Stimulated activated CD8-positive, alpha-beta memory T cell treated with anti-CD3 and anti-CD28 coated beads, Interleukin-15, amount 100 ng/mL, for 24 hours (primary cell): ENCODE results near the gene AGPAT2.
"Not testable (repeated sequence)": the region's sequence is repeated elsewhere in the genome, so short reads cannot be mapped to it uniquely, and the experiment has no call there.

Experiments used
- DNase-seq: peaks from one replicate; pipeline ENCODE4 v3.0.0-alpha.2; 2020; ENCODE audit warnings: low read depth

The AGPAT2 gene

DNA sequence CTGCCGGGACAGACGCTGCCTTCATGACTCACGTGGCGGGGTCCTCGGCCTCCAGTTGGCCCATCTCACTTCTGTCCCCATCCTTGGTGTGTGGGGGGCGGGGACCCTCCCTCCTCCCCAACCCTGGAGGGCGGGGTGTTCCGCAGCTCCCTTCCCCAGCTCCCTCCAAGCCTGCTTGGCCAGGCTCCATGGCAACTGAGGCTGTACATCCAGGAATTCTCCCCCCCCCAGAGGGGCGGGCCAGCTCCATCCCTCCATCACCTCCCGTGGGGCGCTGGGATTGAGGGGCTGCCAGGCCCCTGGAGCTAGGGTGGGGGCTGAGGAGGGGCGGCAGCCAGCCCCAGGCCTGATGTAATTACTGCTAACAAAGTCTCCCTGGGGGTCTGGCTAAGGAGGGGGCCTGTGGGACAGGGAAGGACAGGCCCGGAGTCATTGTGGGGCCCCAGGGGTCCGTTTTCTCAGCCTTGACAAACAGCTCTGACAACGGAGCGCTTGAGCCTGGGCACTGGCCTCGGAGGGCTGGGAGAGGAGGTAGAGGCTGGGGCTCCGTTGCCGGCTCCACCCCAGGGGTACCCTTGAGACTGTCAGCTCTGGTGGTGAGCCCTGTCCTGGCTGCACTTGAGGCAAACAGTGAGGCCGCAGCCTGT is 33.1 kb upstream of the AGPAT2 start:
- no peak for DNase-seq

DNA sequence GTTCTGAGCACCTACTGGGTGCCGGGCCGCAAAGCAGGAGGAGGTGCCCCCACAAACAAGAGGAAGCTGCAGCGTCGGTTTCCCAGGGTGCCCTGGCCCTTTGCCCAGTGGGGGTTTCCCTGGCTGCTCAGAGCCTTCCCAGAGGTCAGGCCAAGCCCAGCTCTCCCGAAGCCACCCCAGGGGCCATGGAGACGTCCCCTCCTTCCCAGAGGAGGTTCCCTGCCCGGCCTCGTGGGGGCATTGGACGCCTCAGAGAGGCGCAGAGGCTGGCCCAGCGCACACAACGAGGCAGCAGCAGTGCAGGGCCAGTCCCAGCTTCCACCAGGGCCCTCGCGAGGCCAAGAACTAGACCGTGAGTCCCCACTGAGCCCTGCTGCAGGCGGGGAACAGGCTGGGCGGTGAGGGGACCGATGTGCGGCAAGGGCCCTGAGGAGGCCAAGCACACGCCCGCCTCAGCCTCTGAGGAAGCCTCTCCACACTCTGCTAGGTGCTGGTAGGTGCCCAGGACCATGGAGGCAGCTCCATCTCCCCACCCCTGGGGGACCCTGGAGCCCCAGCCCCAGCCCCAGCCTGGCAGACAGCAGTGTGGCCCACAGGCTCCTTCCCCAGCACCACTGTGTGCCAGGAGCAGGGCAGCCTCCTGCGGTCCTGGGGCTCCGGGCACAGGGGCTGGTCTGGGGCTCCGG is 32.1 kb upstream of the AGPAT2 start:
- no peak for DNase-seq

DNA sequence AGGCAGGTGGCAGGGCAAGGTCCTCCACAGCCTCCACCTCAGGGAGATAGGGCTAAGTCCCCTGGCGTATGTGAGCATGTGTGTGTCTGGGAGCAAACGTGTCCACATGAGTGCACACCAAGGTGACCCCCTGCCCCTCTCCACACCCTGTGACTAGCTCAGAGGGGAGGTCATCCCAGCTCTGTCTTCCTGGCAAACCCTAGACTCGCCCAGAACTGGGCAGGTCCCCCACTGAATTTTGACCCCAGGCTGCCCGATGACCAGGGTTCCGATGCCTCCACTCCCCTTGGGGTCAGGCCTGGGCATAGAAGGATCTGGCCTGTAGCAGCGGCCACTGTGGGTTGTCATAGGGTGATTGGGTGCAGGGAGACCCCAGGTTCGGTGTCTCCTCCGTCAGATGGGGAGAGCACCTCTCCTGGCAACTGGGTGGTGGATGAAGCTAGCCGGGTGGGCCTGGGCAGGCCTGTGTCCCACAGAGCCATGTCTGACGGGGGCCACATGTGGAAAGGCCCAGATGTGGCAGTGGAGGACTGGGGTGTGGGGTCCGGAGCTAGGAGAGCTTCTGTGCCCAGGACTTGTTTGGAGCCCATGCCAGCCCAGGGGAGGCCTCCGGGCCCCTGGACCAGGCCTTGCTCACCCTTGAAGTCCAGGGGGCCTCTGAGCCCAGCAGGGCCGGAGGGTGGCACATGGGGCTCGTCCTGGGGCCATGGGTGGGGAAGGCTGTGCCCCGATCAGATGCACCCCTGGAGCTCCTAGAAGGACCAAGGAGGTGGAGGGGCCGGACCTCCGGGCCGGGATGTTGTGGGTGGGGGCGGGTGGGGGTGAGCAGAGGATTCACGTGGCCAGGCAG is 31.3 kb upstream of the AGPAT2 start:
- no peak for DNase-seq

DNA sequence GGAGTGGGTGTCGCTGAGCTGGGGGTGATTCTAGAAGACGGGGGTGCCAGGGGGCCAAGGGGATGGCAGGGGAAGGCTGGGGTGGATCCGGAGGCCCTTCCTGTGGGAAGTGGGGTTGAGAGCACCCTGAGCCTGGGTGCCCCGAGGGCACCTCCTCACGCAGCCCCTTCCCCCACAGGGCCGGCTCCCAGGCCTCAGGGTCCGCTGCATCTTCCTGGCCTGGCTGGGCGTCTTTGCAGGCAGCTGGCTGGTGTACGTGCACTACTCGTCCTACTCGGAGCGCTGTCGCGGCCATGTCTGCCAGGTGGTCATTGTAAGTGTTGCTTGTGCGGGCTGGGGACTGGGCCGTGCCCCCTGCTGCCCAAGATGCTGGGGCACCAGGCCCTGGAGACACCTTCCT is 30.1 kb upstream of the AGPAT2 start:
- DNase-seq = no peak

DNA sequence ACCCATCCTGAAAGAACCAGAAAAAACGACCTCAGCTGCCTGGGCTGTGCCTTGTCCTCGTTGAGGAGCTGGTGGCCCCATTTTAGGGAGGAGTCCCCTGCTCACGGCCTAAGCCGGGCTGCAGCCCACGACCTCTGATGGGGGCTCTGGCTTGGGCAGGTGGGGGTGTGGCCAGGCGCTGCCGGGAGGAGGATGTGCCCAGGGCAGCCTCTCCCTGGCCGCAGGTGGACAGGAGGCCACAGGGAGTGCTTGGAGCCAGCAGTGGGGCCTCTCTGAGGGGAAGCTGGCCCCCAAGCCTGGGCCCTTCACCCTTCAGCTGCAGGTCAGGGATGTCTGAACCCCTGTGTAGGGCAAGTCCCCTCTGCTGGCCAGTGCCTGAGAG is 27.6 kb upstream of the AGPAT2 start:
- DNase-seq = no peak

DNA sequence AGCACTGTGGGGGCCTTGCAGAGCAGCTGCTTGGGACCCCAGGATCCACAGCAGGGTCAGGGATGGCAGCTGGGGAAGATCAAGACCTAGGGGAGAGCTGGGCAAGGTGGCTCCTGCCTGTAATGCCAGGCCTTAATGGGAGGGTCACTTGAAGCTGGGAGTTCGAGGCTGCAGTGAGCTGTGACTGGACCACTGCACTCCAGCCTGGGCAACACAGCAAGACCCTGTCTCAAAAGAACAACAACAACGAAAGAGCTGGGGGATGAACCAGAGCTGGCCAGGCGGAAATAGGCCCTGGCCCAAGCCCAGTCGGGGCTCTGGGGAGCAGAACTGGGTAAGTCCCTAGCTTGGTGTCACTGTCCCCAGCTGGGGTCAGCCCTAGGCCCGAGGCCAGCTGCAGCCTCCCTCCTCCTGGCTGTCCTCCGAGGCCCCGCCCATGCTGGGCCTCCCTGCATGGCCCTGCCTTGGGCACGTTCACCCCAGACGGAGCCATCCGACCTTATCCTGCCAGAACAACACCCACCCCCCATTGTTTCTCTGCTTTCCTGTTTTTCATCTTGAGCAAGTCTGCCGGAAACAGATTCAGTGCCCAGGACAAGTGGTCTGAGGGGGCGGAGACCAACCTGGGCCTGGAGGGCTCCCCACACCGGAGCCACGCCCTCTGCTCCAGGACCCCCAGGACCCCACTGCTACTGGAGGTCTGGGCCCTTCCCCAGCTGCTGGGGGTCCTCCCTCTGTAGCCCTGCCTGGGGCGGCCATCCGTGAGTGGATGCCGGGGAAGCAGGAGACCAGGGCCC is 27.0 kb upstream of the AGPAT2 start:
- DNase-seq = no peak

DNA sequence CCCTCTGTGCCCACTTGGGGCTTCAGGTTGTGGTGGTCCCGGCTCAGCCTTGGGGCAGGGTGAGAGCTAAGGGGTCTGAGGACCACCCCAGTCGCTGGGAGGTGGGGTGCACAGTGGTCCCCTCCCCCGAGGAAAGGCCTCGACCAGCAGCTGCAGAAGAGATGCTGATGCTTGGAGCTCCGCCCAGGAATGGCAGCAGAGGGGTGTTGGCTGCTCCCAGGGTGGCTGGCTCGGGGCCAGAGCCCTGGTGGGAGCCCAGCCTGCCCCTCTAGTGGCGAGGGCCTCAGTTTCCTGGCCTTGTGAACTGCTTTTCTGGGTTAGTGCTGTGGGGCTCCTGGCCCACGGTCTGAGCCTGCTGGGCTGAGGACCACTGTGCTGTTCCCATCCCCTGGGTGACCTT is 26.3 kb upstream of the AGPAT2 start:
- no peak for DNase-seq

DNA sequence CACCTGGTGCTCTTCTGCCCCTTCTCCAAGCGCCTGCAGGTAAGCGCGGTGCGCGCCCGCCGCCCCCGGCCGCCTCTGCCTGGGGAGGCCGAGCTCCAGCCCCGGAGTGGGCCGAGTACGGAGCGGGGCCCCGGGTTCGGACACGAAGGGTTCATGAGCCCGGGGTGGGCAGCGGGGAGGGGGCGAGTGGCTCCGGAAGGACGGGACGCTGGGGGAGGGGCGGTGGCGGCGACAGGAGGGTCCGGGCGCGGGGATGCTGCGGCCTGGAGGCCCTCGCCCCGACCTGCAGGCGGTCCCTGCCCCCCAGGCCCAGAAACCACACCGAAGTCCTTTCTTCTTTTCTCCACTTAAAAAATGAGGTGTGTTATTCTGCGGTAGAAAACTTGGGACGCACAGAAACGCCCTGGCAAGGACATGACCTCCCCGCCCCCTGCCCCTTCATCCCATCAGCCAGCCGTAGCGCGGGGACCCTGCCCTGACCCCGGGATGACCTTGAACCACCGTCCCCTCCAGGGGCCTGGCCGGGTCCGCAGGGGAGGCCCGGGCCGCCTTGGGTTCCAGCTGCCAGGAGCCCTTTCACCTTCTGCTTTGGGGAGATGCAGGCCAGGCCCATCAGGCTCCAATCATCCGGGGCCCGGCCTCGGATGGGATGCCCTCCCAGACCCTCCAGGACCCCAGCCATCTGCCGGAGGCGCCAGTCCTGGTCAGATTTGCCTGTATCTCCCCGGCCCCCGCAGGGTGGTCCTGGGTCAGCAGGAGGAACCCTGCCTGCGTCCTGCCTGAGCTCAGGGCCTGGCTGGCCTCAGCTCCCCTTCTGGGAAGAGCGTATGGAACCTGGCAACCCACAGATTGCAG is 25.7 kb upstream of the AGPAT2 start:
- DNase-seq = no peak

DNA sequence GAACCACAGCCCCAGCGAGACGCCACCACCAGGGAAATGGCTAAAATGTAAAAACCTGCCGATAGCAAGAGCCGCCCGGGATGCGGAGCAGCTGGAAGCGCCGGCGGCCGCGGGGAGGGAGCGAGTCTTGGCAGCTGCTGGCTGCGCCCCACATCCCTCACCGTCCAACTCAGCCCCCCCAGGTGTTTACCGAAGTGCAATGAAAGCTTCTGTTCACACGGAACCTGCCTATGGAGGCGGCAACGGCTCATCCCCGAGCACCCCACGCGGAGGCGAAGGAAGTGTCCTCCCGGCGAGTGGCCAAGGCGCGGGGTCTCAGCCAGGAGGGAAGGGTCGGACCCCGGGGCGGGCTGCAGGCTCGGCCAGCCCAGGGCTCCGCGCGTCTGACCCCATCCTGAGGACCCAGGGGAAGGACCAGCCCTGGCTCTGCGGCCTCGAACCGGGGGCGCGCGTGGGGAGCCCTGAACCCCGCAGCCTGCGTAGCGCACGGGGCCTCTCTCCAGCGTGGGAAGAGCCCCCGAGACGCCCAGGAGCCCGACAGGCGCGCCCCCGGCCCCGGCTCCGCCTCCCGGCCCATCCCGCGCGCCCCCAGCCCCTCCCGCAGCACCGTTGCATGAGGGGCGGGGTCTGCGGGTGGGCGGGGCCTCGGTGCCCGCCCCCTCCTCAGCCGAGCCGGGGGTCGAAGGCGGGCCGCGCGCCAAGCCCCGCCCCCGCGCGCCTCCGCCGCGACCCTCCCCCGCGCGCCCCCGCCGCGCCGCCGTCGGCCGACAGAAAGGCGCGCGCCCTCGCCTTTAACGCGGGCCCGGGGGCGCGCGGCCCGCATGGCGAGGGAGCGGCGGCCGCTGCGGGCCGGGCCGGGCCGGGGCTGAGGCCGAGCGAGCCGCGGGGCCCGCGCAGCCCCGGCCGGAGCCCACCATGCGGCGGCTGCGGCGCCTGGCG is 24.8 kb upstream of the AGPAT2 start, which contains the start of gene DIPK1B:
Gene DIPK1B (plus strand): TSS at position 822 of the 939 bp plus-strand sequence. CDS start 94 bp downstream, at position 916.
- DNase-seq = no peak

DNA sequence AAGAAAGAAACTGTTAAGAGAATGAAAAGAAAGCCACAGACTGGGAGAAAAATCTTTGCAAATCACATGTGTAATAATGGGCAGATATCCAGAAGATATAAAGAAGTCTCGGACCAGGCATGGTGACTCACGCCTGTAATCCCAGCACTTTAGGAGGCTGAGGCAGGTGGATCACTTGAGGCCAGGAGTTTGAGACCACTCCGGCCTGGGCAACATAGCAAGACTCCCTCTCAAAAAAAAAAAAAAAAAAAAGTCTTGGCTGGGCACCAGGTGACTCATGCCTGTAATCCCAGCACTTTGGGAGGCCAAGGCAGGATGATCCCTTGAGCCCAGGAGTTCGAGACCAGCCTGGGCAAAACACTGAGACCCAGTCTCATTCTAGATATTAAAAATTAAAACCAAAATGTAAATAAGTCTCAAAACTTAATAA is 24.0 kb upstream of the AGPAT2 start:
- not testable (repeated sequence) for DNase-seq

DNA sequence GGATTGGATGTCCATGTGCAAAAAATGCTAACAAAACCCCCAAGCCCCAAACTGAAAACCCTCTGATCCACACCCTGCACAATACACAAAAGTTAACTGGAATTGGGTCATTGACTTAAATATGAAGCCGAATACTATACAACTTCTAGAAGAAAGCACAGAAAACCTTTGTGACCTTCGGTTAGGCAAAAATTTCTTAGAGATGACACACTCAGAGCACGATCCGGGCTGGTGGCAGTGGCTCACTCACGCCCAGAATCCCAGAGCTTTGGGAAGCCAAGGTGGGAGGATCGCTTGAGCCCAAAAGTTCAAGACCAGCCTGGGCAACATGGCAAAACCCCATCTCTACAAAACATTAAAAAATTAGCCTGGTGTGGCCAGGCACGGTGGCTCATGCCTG is 23.3 kb upstream of the AGPAT2 start:
- no peak for DNase-seq

DNA sequence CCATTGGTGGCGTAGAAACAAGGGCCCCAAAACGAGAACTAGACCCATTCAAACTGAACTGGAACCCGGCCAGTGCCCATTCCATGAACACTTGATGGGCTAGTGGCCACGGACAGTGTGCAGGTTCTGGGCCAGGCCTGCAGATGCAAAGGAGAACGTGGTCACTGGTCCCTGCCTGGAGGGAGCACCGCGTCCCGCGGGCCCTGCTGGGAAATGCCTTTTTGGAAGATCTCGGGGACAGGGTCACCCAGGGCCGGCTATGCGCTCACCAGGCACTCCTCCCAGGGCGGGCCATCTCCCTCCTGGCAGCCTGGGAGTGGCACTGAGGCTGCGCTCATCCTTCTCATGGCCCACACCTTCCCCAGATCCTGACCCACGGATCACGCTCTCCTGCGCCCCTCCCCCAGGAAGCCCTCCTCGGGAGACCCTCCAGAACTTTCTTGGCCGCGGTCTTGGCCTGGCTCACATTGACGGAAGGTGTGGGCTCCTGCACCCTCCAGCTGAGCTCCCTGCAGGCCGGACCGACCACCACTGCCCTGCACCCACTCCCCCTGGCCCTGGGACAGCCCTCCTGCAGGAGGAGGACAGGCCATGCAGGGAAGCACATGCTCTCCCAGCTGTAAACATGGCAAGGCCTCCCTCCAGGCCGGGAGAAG is 22.3 kb upstream of the AGPAT2 start:
- no peak for DNase-seq

DNA sequence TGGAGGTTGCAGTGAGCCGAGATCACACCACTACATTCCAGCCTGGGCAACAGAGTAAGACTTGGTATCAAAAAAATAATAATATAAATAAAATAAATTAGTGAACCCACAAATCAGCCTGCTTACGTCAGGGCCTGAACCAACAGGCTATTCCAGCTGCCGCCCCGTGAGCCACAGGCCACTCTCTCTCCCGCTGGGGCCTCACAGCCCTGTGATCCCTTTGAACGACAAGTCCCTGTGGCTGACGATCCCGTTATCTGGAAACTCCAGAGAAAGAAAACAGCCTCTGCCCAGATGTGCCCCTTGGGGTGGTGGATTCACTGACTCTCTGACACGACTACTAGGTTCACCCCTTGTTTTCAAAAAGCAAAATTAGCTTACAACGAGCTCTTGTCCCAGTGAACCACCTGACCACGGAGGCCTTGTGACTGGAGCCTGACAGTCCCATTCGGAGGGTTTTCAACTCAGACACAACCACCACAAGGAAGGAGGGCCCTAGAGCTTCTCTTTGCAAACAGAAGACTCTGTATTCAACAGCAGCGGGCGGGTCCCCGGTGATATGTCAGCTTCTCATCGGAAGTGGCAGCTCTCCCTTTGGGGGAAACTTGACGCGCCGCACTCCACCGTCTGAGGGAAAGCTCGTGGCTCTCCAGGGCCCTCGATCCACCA is 20.7 kb upstream of the AGPAT2 start:
- no peak for DNase-seq

DNA sequence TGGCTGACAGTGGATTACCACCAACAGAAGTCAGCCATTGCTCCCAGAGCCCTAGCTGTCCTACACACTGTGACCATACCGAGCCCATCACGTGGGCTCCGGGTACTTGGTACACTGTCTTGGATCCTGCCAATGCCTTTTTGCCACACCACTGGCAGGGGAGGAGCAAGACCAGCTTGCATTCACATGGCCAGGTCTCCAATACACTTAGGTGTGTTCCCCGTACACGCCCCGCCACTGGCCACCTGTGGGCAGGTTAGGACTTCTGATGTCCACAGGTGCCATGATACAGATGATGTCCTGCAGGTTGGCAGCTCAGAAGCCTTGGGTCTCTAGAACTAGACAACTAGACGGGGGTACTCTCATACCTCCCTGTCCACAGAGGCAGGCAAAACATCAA is 19.8 kb upstream of the AGPAT2 start:
- no peak for DNase-seq

DNA sequence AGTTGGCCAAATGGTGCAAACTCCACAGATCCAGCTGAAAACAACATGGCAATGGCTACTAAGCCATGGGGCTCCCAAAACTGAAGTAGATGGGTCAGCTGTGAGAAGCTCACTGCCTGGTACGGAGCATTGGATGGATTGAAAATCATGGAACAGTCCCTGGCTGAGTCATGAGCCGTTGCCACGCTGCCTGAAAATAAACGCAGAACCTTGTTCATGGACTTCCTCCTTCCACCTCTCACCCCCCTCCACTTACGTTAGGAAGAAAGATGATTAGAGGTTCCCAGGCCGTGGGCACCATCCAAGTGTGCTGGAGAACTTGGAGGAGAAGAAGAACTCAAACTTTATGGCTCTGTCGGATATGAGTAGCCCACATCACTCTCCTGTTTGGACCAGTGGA is 18.3 kb upstream of the AGPAT2 start:
- no peak for DNase-seq

DNA sequence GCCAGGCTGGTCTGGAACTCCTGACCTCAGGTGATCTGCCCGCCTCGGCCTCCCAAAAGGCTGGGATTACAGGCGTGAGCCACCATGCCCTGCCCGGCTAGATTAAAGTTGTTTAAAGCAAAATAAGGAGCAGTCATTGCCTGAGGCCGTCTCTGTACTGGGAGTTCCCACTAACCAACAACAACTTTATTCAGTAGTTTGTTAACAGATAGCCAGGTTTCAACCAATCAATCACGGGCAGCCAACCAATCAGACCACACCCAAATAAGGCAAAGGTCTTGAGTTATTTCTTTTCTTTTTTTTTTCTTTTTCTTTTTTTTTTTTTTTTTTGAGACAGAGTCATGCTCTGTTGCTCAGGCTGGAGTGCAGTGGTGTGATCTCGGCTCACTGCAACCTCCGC is 17.5 kb upstream of the AGPAT2 start:
- not testable (repeated sequence) for DNase-seq

DNA sequence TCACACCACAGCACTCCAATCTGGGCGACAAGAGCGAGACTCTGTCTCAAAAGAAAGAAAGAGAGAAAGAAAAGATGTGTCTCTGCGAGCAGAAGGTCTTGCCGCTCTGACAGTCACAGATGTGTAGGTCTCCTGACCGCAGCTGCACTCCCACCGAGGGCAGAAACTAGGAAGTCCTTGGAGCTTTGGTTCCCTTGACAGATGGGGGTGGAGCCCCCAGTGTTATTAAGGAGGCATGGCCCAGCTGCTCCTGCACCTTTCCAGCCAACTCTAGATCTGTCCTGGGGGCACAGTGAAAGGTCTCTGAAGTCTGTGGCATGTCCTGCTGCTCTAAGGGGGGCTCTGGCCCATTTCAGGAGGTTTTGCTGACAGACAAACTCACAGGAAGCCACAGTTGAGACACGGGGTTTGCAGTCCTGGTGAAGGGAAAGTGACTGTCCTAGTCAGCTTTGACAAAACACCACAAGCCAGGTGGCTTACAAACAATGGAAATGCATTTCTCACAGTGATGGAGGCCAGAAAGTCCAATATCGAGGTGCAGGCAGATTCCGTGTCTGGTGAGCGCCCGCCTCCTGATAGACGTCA is 16.1 kb upstream of the AGPAT2 start:
- DNase-seq = no peak

DNA sequence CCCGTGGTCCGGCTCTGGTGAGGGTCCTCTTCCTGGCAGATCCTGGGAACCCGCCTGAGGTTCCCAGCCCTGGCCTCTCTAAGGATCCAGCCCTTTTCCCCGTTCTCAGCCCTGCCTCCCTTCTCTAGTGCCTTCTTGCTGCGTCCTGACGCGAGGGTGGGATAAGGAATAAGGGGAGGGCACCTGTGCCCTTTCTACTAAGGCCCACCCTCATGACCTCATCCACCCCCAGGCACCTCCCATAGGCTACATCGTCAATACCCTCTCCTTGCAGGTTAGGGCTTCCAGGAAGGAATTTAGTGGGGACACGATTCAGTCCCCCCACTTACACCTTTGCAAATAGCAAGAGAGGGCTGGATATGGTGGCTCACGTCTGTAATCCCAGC is 14.4 kb upstream of the AGPAT2 start:
- no peak for DNase-seq
